NOMO-1 treated with dmso at 0.1 percent for 144 hours (cell line): ENCODE measurements around the gene GRB10.
"Not testable (repeated sequence)": the region's sequence is repeated elsewhere in the genome, so short reads cannot be mapped to it uniquely, and the experiment has no call there.

Experiments
- DNase-seq: peaks from one replicate; lab custom pipeline; 2025; ENCODE audit not compliant: unreplicated experiment; lab: John Stamatoyannopoulos, UW

Gene GRB10

GRCh38 chr7:50779427-50779826 lies 3.3 kb downstream of the GRB10 start:
- no peak for DNase-seq

GRCh38 chr7:50778189-50778588 lies 4.5 kb downstream of the GRB10 start:
- no peak for DNase-seq

- no peak for DNase-seq
These were observed 6.9 kb downstream of the GRB10 start for GRCh38 chr7:50775836-50776235.

- no peak for DNase-seq
These were observed 7.5 kb downstream of the GRB10 start for GRCh38 chr7:50775231-50775630.

- no peak for DNase-seq
These were observed 8.4 kb downstream of the GRB10 start for GRCh38 chr7:50774319-50774718.

- not testable (repeated sequence) for DNase-seq
These were observed 9.6 kb downstream of the GRB10 start for GRCh38 chr7:50773071-50773470.

GRCh38 chr7:50771120-50772002 lies 11.3 kb downstream of the GRB10 start:
- no peak for DNase-seq

GRCh38 chr7:50768485-50769474 lies 13.9 kb downstream of the GRB10 start:
- no peak for DNase-seq

- no peak for DNase-seq
These were observed 15.9 kb downstream of the GRB10 start for GRCh38 chr7:50766849-50767207.

GRCh38 chr7:50766106-50766848 lies 16.4 kb downstream of the GRB10 start:
- no peak for DNase-seq

- DNase-seq = no peak
These were observed 20.4 kb downstream of the GRB10 start for GRCh38 chr7:50762337-50762736.

- DNase-seq = no peak
These were observed 21.0 kb downstream of the GRB10 start for GRCh38 chr7:50761713-50762112.

- no peak for DNase-seq
These were observed 24.8 kb downstream of the GRB10 start for GRCh38 chr7:50757703-50758390.

- no peak for DNase-seq
These were observed 26.5 kb downstream of the GRB10 start for GRCh38 chr7:50756180-50756579.

- DNase-seq = no peak
These were observed 28.0 kb downstream of the GRB10 start for GRCh38 chr7:50754684-50755083.

GRCh38 chr7:50754241-50754640 lies 28.5 kb downstream of the GRB10 start:
- DNase-seq = no peak

GRCh38 chr7:50752422-50752821 lies 30.3 kb downstream of the GRB10 start:
- no peak for DNase-seq

- no peak for DNase-seq
These were observed 31.6 kb downstream of the GRB10 start for GRCh38 chr7:50751146-50751545.

- no peak for DNase-seq
These were observed 32.8 kb downstream of the GRB10 start for GRCh38 chr7:50749896-50750295.

- no peak for DNase-seq
These were observed 34.2 kb downstream of the GRB10 start for GRCh38 chr7:50748472-50748871.

GRCh38 chr7:50745835-50746234 lies 36.9 kb downstream of the GRB10 start:
- no peak for DNase-seq
